K562 (cell line): ENCODE measurements around the gene SRRM4. TPM values are rescaled to one million over a fixed set of nuclear protein-coding genes. Genes with fewer than 3 reads are reported as not detected.

Source experiments
- ATAC-seq: fragments of 200-7000 bp; cut with Tn5 transposase; 3 replicates; pipeline ENCODE4 v1.9.1; 2020; ENCODE audit warnings: moderate library complexity
- BruUV-seq: library from RNA; stranded (reverse); fragments of 400-500 nt; replicated peaks from 2 replicates; lab custom pipeline; 2021; lab: Mats Ljungman, UMichigan
- CTCF ChIA-PET: fragments of 300-600 bp; formaldehyde crosslinking; extraction: SDS; loops from one replicate; lab custom pipeline; 2021; ENCODE audit warnings: low intra/inter-chr PET ratio; lab: Yijun Ruan, JAX
- POLR2A ChIA-PET: fragments of 300-600, 350-650 bp; sonication (Branson Sonifier 250); formaldehyde crosslinking; extraction: SDS; loops from one replicate; lab custom pipeline; 2021; ENCODE audit warnings: antibody characterized with exemption, inconsistent platforms; lab: Yijun Ruan, JAX
- DNase-seq, 4 experiments: peaks; one replicate each; pipeline versions ENCODE4 v3.0.0 to v3.0.0-alpha.2; 2011 to 2018; ENCODE audit warnings: low spot score in 3 of 4, mixed read lengths in 3 of 4; ENCODE audit errors: extremely low read depth in 1 of 4
- FAIRE-seq: peaks from 2 replicates; lab custom pipeline; 2011; peaks lifted over from hg19 to GRCh38; lab: Jason Lieb, UNC
- H2AFZ ChIP-seq: 2 replicates; pipeline ENCODE4 v1.6.0; 2011; ENCODE audit warnings: low read depth, low read length, control low read depth, inconsistent platforms
- H3K27ac ChIP-seq: fragments of 200-600 bp; 3 replicates; pipeline ENCODE4 v1.8.0; 2011; ENCODE audit warnings: low read depth, mild to moderate bottlenecking, control low read depth, inconsistent platforms, low read length, moderate library complexity, mixed read lengths; ENCODE audit errors: extremely low read depth
- H3K27me3 ChIP-seq, 2 experiments: fragments of 300-600 bp in 1 of 2; 2 replicates in 1 of 2; 3 replicates in 1 of 2; pipeline versions ENCODE4 v1.6.0 to v1.8.0; 2011; ENCODE audit warnings: inconsistent platforms in 2 of 2, low read length in 2 of 2, mild to moderate bottlenecking in 1 of 2, mixed read lengths in 1 of 2, moderate library complexity in 1 of 2; ENCODE audit not compliant: control insufficient read depth in 2 of 2, insufficient read depth in 2 of 2
- H3K36me3 ChIP-seq: fragments of 300-600 bp; 3 replicates; pipeline ENCODE4 v1.8.0; 2011; ENCODE audit warnings: mild to moderate bottlenecking, low read length, inconsistent platforms; ENCODE audit not compliant: control insufficient read depth, insufficient read depth
- H3K4me1 ChIP-seq, 2 experiments: fragments of 200-600 bp in 1 of 2; replicated peaks in 1 of 2; 2 replicates in 1 of 2; 3 replicates in 1 of 2; pipeline versions ENCODE4 v1.5.1 to v1.8.0; 2011; ENCODE audit warnings: inconsistent platforms in 2 of 2, low read length in 2 of 2, mild to moderate bottlenecking in 1 of 2, mixed read lengths in 1 of 2, moderate library complexity in 1 of 2; ENCODE audit not compliant: control insufficient read depth in 2 of 2, insufficient read depth in 2 of 2
- H3K4me2 ChIP-seq: 2 replicates; pipeline ENCODE4 v1.6.1; 2011; ENCODE audit warnings: low read length, control low read depth, inconsistent platforms, mixed read lengths; ENCODE audit not compliant: insufficient read depth
- H3K4me3 ChIP-seq: fragments of 200-600 bp; sonication (generic), shearing (Covaris generic); 2 replicates; pipeline ENCODE4 v1.5.1; 2016; ENCODE audit warnings: control low read depth, inconsistent platforms
- H3K79me2 ChIP-seq: fragments of 200-600 bp; 3 replicates; pipeline ENCODE4 v1.8.0; 2011; ENCODE audit warnings: low read length, inconsistent platforms; ENCODE audit not compliant: control insufficient read depth, insufficient read depth
- H3K9ac ChIP-seq, 2 experiments: 2 replicates each; pipeline versions ENCODE4 v1.6.0 to v1.6.1; 2011; ENCODE audit warnings: low read depth in 2 of 2, low read length in 2 of 2, control low read depth in 1 of 2, inconsistent platforms in 1 of 2, mild to moderate bottlenecking in 1 of 2, mixed read lengths in 1 of 2; ENCODE audit not compliant: insufficient read depth in 1 of 2
- H3K9me1 ChIP-seq: one replicate; pipeline ENCODE4 v1.6.0; 2011; ENCODE audit warnings: inconsistent platforms, mild to moderate bottlenecking, low read length, moderate library complexity; ENCODE audit not compliant: control insufficient read depth, insufficient read depth
- H3K9me3 ChIP-seq: replicated peaks from 2 replicates; pipeline ENCODE4 v1.5.1; 2011; ENCODE audit warnings: low read depth, low read length, inconsistent platforms; ENCODE audit not compliant: control insufficient read depth, insufficient read depth
- H4K20me1 ChIP-seq: replicated peaks from 2 replicates; pipeline ENCODE4 v1.6.1; 2011; ENCODE audit warnings: low read length, inconsistent platforms, mixed read lengths; ENCODE audit not compliant: control insufficient read depth, insufficient read depth
- ATF1 ChIP-seq, 2 experiments: fragments of 450-650 bp in 1 of 2; IDR thresholded peaks; 2 replicates each; pipeline ENCODE4 v1.6.1; 2016; ENCODE audit warnings: missing compliant biosample characterization in 1 of 2, missing genetic modification characterization in 1 of 2
- BCL6 ChIP-seq: fragments of 250-450 bp; sonication (Bioruptor Pico); IDR thresholded peaks from 2 replicates; pipeline ENCODE4 v1.4.0; 2020
- CHCHD3 ChIP-seq: fragments of 250-450 bp; sonication (Bioruptor Pico); IDR thresholded peaks from 2 replicates; pipeline ENCODE4 v2.1.2; 2022; ENCODE audit warnings: mild to moderate bottlenecking
- CHD1 ChIP-seq: fragments of 200-600 bp; sonication (generic); IDR thresholded peaks from one replicate; pipeline ENCODE4 v1.6.1; 2012; ENCODE audit warnings: mild to moderate bottlenecking, moderate library complexity, low read length, inconsistent platforms
- KDM2B ChIP-seq: fragments of 250-450 bp; sonication (Bioruptor Pico); IDR thresholded peaks from 2 replicates; pipeline ENCODE4 v1.8.0; 2021; ENCODE audit warnings: mild to moderate bottlenecking, moderate library complexity
- NFE2L1 ChIP-seq: fragments of 450-650 bp; IDR thresholded peaks from 2 replicates; pipeline ENCODE4 v1.6.1; 2016; ENCODE audit warnings: missing genetic modification characterization, low read depth, mild to moderate bottlenecking, missing compliant biosample characterization, moderate library complexity, borderline replicate concordance
- POLR2B ChIP-seq: fragments of 450-650 bp; IDR thresholded peaks from 2 replicates; pipeline ENCODE4 v1.6.1; 2018; ENCODE audit warnings: low read depth; ENCODE audit not compliant: partially characterized antibody
- SMAD4 ChIP-seq: fragments of 250-450 bp; sonication (Bioruptor Pico); conservative IDR thresholded peaks from 2 replicates; pipeline ENCODE4 v1.8.0; 2021; ENCODE audit warnings: inconsistent platforms, mild to moderate bottlenecking, moderate library complexity
- ZNF232 ChIP-seq: sonication (generic); formaldehyde crosslinking; IDR thresholded peaks from 2 replicates; pipeline ENCODE4 v1.8.0; 2022; ENCODE audit warnings: mild to moderate bottlenecking, missing genetic modification reagents
- ZNF347 ChIP-seq: fragments of 450-650 bp; formaldehyde crosslinking; IDR thresholded peaks from 2 replicates; pipeline ENCODE4 v1.4.0; 2020; ENCODE audit warnings: low read depth, mild to moderate bottlenecking, moderate library complexity
- ZNF583 ChIP-seq: fragments of 250-450 bp; sonication (Bioruptor Pico); IDR thresholded peaks from 2 replicates; pipeline ENCODE4 v1.4.0; 2020
- WGBS: fragments of 100-300 bp; shearing (Covaris generic); methylation state at CpG from one replicate; pipeline ENCODE4 v1.1.6; 2016; ENCODE audit warnings: low coverage, mixed read lengths; ENCODE audit not compliant: insufficient coverage; ENCODE audit errors: missing lambda C conversion rate; 5-methylcytosine and 5-hydroxymethylcytosine counted together
- in situ Hi-C: fragments of 300-500 bp; cut with MboI; formaldehyde crosslinking; loops from 4 replicates; pipeline ENCODE4 v1.15.0; 2018; ENCODE audit warnings: inconsistent platforms, mixed read lengths
- intact Hi-C: fragments of 100-400 bp; cut with micrococcal nuclease; formaldehyde crosslinking; loops from 2 replicates; pipeline ENCODE4 v1.14.2; 2022
- polyA plus RNA-seq, 8 experiments: library from polyadenylated mRNA; depleted of rRNA in 4 of 8; stranded (reverse) in 5 of 8; unstranded in 3 of 8; fragments of >200 nt; fragmentation: Nextera tagmentation in 2 of 8; fragmentation: Illumina TruSeq in 1 of 8; extraction: Ambion mirVana in 2 of 8; extraction: Trizol in 1 of 8; gene quantifications; 2 replicates each; pipeline versions ENCODE4 v1.2.1 to v1.2.3, GENCODE V29; 2011 to 2014; ENCODE audit warnings: inconsistent platforms in 1 of 8, missing spikeins in 1 of 8
- total RNA-seq, 7 experiments: library from RNA; depleted of rRNA in 6 of 7; stranded (reverse); fragments of >200 nt in 6 of 7; fragmentation: Illumina TruSeq in 2 of 7; extraction: Trizol in 2 of 7; gene quantifications; 2 replicates each; pipeline versions ENCODE4 v1.2.1 to v1.2.3, GENCODE V29; 2011 to 2021; ENCODE audit warnings: low replicate concordance in 1 of 7
- TF ChIP-seq, protein P1 (sequence below): sonication (generic); formaldehyde crosslinking; IDR thresholded peaks from 2 replicates; pipeline ENCODE4 v1.8.0; 2022; ENCODE audit warnings: mild to moderate bottlenecking, missing genetic modification reagents, borderline replicate concordance
- TF ChIP-seq, protein P2 (sequence below), 2 experiments: IDR thresholded peaks; 2 replicates each; pipeline ENCODE4 v1.6.1; 2012; ENCODE audit warnings: improper control_type of control experiment in 2 of 2, low read depth in 2 of 2, low read length in 2 of 2, borderline replicate concordance in 1 of 2
- TF ChIP-seq, protein P3 (sequence below): sonication (generic); formaldehyde crosslinking; IDR thresholded peaks from 2 replicates; pipeline ENCODE4 v1.8.1; 2022; ENCODE audit warnings: missing genetic modification reagents

Gene SRRM4
- total and polyA plus RNA-seq, 9 of the 15 experiments (the other 6 are each of a cell fraction or from before 2014, with no cell fraction given), result not detected

DNA sequence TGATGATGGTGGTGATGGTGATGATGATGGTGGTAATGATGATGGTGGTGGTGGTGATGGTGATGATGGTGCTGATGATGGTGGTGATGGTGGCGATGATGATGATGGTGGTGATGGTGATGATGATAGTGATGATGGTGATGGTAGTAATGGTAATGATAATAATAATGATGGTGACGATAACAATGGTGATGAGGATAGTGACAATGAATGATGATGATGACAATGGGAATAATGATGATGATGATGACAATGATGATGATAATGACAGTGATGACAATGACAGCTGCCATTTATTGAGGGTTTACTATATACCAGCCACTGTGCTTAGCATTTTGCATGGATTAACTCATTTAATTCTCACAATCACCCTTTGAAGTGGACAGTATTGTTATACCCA is 94.6 kb downstream of the SRRM4 start:
- 0% methylated on average over 2 of the region's 2 CpGs for WGBS
- no peaks in the 10 kb centered on the region for H3K4me1 ChIP-seq

DNA sequence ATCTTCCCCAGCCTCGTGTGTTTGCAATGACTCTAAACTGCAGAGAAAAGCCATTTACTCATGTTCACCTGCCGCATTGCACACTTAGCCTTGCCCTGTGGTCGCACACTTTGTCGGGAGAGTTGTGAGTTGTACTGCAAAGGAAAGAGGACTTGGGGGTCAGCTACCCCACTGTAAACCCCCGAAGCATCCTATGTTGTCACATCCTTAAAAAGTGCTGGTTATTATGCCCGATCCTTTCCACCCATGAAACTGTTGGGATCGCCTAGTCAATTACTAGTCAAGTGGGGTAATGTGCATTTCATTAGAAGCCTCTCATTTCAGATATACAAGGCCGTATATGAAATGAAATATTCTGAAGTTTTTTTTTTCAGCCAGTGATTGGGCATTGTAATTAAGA is 98.2 kb downstream of the SRRM4 start:
- Histone ChIP-seq H3K9ac (no peak overlapping the region), H3K4me2 (no peak overlapping the region), H3K27me3 (no peaks in the 10 kb centered on the region), H4K20me1 (no peaks in the 10 kb centered on the region), H3K79me2 (no peaks in the 10 kb centered on the region), H3K9me1 (no peaks in the 10 kb centered on the region), H3K4me3 (no peak overlapping the region), H3K27ac (no peak overlapping the region), H2AFZ (no peak overlapping the region), H3K9me3 (no peaks in the 10 kb centered on the region), H3K36me3 (no peaks in the 10 kb centered on the region), H3K4me1 (no peaks in the 10 kb centered on the region)
- CTCF ChIA-PET, result no interaction called here
- in situ Hi-C loops, result no loop called here
- FAIRE-seq (no peak), DNase-seq (no peak), ATAC-seq (no peak)
- intact Hi-C loops, result no loop called here
- POLR2A ChIA-PET, result no interaction called here
- BruUV-seq, result no TSS peak
- under 1% methylated on average over 8 of the region's 8 CpGs for WGBS
- TF ChIP-seq ZNF347 (CRISPR knock-in tag) (no peak), CHD1 (no peak), SMAD4 (no peak), ZNF232 (CRISPR knock-in tag) (no peak), POLR2B (no peak)
- TF ChIP-seq, protein P1, sequence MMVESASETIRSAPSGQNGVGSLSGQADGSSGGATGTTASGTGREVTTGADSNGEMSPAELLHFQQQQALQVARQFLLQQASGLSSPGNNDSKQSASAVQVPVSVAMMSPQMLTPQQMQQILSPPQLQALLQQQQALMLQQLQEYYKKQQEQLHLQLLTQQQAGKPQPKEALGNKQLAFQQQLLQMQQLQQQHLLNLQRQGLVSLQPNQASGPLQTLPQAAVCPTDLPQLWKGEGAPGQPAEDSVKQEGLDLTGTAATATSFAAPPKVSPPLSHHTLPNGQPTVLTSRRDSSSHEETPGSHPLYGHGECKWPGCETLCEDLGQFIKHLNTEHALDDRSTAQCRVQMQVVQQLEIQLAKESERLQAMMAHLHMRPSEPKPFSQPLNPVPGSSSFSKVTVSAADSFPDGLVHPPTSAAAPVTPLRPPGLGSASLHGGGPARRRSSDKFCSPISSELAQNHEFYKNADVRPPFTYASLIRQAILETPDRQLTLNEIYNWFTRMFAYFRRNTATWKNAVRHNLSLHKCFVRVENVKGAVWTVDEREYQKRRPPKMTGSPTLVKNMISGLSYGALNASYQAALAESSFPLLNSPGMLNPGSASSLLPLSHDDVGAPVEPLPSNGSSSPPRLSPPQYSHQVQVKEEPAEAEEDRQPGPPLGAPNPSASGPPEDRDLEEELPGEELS, result no peak
- TF ChIP-seq, protein P2, sequence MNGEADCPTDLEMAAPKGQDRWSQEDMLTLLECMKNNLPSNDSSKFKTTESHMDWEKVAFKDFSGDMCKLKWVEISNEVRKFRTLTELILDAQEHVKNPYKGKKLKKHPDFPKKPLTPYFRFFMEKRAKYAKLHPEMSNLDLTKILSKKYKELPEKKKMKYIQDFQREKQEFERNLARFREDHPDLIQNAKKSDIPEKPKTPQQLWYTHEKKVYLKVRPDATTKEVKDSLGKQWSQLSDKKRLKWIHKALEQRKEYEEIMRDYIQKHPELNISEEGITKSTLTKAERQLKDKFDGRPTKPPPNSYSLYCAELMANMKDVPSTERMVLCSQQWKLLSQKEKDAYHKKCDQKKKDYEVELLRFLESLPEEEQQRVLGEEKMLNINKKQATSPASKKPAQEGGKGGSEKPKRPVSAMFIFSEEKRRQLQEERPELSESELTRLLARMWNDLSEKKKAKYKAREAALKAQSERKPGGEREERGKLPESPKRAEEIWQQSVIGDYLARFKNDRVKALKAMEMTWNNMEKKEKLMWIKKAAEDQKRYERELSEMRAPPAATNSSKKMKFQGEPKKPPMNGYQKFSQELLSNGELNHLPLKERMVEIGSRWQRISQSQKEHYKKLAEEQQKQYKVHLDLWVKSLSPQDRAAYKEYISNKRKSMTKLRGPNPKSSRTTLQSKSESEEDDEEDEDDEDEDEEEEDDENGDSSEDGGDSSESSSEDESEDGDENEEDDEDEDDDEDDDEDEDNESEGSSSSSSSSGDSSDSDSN (IDR thresholded peaks at IDR 0.05; ENCODE audit: borderline replicate concordance in 1 of 2, low read depth in 2 of 2, low read length in 2 of 2), result no peak
- TF ChIP-seq, protein P3, sequence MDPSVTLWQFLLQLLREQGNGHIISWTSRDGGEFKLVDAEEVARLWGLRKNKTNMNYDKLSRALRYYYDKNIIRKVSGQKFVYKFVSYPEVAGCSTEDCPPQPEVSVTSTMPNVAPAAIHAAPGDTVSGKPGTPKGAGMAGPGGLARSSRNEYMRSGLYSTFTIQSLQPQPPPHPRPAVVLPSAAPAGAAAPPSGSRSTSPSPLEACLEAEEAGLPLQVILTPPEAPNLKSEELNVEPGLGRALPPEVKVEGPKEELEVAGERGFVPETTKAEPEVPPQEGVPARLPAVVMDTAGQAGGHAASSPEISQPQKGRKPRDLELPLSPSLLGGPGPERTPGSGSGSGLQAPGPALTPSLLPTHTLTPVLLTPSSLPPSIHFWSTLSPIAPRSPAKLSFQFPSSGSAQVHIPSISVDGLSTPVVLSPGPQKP (CRISPR knock-in tag), result no peak

More for the DNA sequence above, 94.6 kb downstream of the SRRM4 start:
- DNase-seq (no peak), FAIRE-seq (no peak), ATAC-seq (no peak)
- H3K27me3 ChIP-seq, result no peaks in the 10 kb centered on the region
- H3K9me1 ChIP-seq, result no peaks in the 10 kb centered on the region
- H4K20me1 ChIP-seq, result no peaks in the 10 kb centered on the region
- H3K4me3 ChIP-seq, result no peak overlapping the region
- no TSS peak for BruUV-seq
- no peak overlapping the region for H3K9ac ChIP-seq
- no peaks in the 10 kb centered on the region for H3K79me2 ChIP-seq
- no peak overlapping the region for H2AFZ ChIP-seq
- no peak for TF ChIP-seq ZNF583 (CRISPR knock-in tag)
- no peak for TF ChIP-seq BCL6
- no peak for TF ChIP-seq CHCHD3
- no peak for TF ChIP-seq KDM2B
- TF ChIP-seq ATF1 (CRISPR knock-in tag; IDR thresholded peaks at IDR 0.05), result no peak
- TF ChIP-seq ATF1 (tag; IDR thresholded peaks at IDR 0.05), result no peak
- no peak for TF ChIP-seq NFE2L1 (tag)
- no peaks in the 10 kb centered on the region for H3K36me3 ChIP-seq
- CTCF ChIA-PET, result no interaction called here
- no peaks in the 10 kb centered on the region for H3K9me3 ChIP-seq
- intact Hi-C loops (no loop called here), in situ Hi-C loops (no loop called here)
- H3K27ac ChIP-seq, result no peak overlapping the region
- H3K4me2 ChIP-seq, result no peak overlapping the region
- POLR2A ChIA-PET, result no interaction called here
